HG02943 (cell line): ENCODE results near the gene JARID2.

Experiments used
- ATAC-seq: cut with Tn5 transposase; IDR thresholded peaks from one replicate; pipeline ENCODE4 v1.9.1; 2021; ENCODE audit warnings: mild to moderate bottlenecking, low read depth, moderate library complexity; ENCODE audit not compliant: unreplicated experiment

JARID2 gene

GRCh38 chr6:15350386-15351083 is 104.7 kb downstream of the JARID2 start:
- no peak for ATAC-seq

- ATAC-seq: no peak
These were observed 105.8 kb downstream of the JARID2 start for GRCh38 chr6:15351631-15352030.

GRCh38 chr6:15352220-15352619 is 106.4 kb downstream of the JARID2 start:
- no peak for ATAC-seq

- ATAC-seq: no peak
These were observed 107.0 kb downstream of the JARID2 start for GRCh38 chr6:15352845-15353244.

GRCh38 chr6:15355683-15356099 is 109.8 kb downstream of the JARID2 start:
- ATAC-seq: no peak

GRCh38 chr6:15356179-15356578 is 110.3 kb downstream of the JARID2 start:
- no peak for ATAC-seq

- ATAC-seq: no peak
These were observed 111.1 kb downstream of the JARID2 start for GRCh38 chr6:15356937-15357336.

GRCh38 chr6:15357782-15358181 is 111.9 kb downstream of the JARID2 start:
- no peak for ATAC-seq

- ATAC-seq: no peak
These were observed 112.9 kb downstream of the JARID2 start for GRCh38 chr6:15358579-15359327.

GRCh38 chr6:15359335-15359862 is 113.5 kb downstream of the JARID2 start:
- ATAC-seq: no peak

- no peak for ATAC-seq
These were observed 114.4 kb downstream of the JARID2 start for GRCh38 chr6:15360300-15360699.

- no peak for ATAC-seq
These were observed 115.3 kb downstream of the JARID2 start for GRCh38 chr6:15361197-15361596.

GRCh38 chr6:15362274-15363160 is 116.6 kb downstream of the JARID2 start:
- no peak for ATAC-seq

- no peak for ATAC-seq
These were observed 117.3 kb downstream of the JARID2 start for GRCh38 chr6:15363164-15363522.

GRCh38 chr6:15363523-15364400 is 117.9 kb downstream of the JARID2 start:
- peak; percentile 61 for ATAC-seq

GRCh38 chr6:15364401-15365037 is 118.7 kb downstream of the JARID2 start:
- no peak for ATAC-seq

GRCh38 chr6:15365273-15365687 is 119.4 kb downstream of the JARID2 start:
- ATAC-seq: no peak

- no peak for ATAC-seq
These were observed 120.2 kb downstream of the JARID2 start for GRCh38 chr6:15366003-15366535.

- ATAC-seq: no peak
These were observed 121.0 kb downstream of the JARID2 start for GRCh38 chr6:15366879-15367278.
